ENCODE data around the gene CAMK1D. TPM values are rescaled to one million over a fixed set of nuclear protein-coding genes. Genes with fewer than 3 reads are reported as not detected.
"Not testable (repeated sequence)": the region's sequence is repeated elsewhere in the genome, so short reads cannot be mapped to it uniquely, and the experiment has no call there.

CAMK1D gene
- total RNA-seq, 1 donor from 2014 or later: 36.3 TPM

DNA sequence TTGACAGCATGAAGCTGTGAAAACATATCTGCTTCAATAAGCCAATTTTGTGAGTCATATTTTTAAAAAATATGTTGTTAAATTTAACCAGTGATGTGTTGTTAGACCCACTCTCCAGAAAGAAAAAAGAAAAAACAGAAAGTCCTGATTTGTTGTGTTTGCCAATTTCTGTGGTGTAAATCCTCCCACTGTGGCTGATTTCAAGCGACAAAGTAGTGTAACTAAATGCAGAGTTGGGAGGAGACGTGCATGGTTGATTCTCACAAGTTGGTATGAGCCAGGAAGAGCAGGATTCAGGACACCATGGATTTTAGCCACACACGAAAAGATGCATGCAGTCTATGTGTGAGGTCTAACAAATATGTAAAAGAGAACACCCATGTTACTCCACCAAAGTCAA is 513.1 kb downstream of the CAMK1D start:
- peaks cover 7% of the 10 kb centered on the region for H3K36me3 Mint-ChIP-seq (ENCODE audit: low read depth)
- H3K9me3 Mint-ChIP-seq (ENCODE audit: low read depth): peaks cover 19% of the 10 kb centered on the region
- no peak for DNase-seq (ENCODE audit: low spot score)

DNA sequence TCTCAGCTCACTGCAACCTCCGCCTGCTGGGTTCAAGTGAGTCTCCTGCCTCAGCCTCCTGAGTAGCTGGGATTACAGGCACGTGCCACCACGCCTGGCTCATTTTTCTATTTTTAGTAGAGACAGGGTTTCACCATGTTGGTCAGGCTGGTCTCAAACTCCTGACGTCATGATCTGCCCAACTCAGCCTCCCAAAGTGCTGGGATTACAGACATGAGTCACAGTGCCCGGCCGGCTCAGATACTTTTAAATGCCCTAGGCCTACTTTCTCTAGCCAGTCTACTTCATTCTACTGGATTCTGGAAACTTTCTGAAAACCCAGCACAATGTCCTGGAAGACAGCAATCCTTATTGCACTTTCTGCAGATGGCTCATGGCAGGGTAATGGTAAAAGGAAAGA is 516.2 kb downstream of the CAMK1D start:
- not testable (repeated sequence) for H3K27me3 Mint-ChIP-seq (ENCODE audit: low read depth); H3K4me1 Mint-ChIP-seq (ENCODE audit: low read depth); H3K4me3 Mint-ChIP-seq (ENCODE audit: unreplicated experiment); DNase-seq (ENCODE audit: low spot score); H3K27ac Mint-ChIP-seq (ENCODE audit: unreplicated experiment); H3K36me3 Mint-ChIP-seq (ENCODE audit: low read depth)
- peaks cover 11% of the 10 kb centered on the region for H3K9me3 Mint-ChIP-seq (ENCODE audit: low read depth)

More for the DNA sequence above, 513.1 kb downstream of the CAMK1D start:
- Mint-ChIP-seq H3K27me3 (ENCODE audit: low read depth) (peaks cover 16% of the 10 kb centered on the region), H3K27ac (ENCODE audit: unreplicated experiment) (no peak overlapping the region), H3K4me1 (ENCODE audit: low read depth) (no peaks in the 10 kb centered on the region), H3K4me3 (ENCODE audit: unreplicated experiment) (no peak overlapping the region)
- TF ChIP-seq, protein P1, sequence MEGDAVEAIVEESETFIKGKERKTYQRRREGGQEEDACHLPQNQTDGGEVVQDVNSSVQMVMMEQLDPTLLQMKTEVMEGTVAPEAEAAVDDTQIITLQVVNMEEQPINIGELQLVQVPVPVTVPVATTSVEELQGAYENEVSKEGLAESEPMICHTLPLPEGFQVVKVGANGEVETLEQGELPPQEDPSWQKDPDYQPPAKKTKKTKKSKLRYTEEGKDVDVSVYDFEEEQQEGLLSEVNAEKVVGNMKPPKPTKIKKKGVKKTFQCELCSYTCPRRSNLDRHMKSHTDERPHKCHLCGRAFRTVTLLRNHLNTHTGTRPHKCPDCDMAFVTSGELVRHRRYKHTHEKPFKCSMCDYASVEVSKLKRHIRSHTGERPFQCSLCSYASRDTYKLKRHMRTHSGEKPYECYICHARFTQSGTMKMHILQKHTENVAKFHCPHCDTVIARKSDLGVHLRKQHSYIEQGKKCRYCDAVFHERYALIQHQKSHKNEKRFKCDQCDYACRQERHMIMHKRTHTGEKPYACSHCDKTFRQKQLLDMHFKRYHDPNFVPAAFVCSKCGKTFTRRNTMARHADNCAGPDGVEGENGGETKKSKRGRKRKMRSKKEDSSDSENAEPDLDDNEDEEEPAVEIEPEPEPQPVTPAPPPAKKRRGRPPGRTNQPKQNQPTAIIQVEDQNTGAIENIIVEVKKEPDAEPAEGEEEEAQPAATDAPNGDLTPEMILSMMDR (IDR thresholded peaks at IDR 0.05): no peak

DNA sequence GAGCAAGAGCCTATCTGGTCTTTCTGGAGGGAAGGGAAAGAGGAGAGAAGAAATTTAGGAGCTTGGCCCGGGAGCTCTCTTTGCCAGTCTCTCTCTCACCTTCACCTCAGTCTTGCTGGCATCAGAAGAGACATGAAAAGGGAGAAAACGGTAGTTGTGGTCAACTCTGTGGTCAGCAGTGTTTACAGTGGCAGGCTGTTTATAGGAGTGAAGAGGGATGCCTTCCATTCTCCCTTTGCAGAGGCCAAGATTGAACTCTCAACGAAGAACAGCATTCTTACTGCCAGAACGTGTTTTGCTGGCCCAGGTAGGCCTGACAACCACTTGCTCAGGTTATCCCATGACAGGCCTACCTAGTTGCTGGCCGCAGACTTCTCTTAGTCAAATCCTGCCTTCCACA is 518.9 kb downstream of the CAMK1D start:
- peaks cover 8% of the 10 kb centered on the region for H3K27me3 Mint-ChIP-seq (ENCODE audit: low read depth)
- H3K4me1 Mint-ChIP-seq (ENCODE audit: low read depth): no peaks in the 10 kb centered on the region
- H3K27ac Mint-ChIP-seq (ENCODE audit: unreplicated experiment): no peak overlapping the region
- TF ChIP-seq, protein P1 (IDR thresholded peaks at IDR 0.05): no peak
- H3K4me3 Mint-ChIP-seq (ENCODE audit: unreplicated experiment): no peak overlapping the region
- DNase-seq (ENCODE audit: low spot score): no peak
- H3K9me3 Mint-ChIP-seq (ENCODE audit: low read depth): peaks cover 2% of the 10 kb centered on the region
- peaks cover 5% of the 10 kb centered on the region for H3K36me3 Mint-ChIP-seq (ENCODE audit: low read depth)

DNA sequence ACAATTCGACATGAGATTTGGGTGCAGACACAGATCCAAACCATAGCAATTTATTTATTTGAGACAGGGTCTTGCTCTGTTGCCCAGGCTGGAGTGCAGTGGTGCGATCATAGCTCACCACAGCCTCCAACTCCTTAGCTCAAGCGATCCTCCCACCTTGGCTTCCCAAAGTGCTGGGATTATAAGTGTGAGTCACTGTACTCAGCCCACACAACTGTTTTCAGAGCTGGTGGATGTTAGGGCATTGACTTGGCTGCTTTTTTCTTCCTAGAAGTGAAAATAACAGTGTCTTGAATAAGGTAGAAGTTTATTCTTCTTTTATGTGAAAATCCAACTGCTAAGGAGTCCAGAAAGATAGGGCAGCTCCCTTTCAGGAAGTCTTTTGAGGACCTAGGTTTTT is 520.1 kb downstream of the CAMK1D start:
- Mint-ChIP-seq H3K4me1 (ENCODE audit: low read depth) (no peaks in the 10 kb centered on the region), H3K27me3 (ENCODE audit: low read depth) (peaks cover 8% of the 10 kb centered on the region), H3K27ac (ENCODE audit: unreplicated experiment) (no peak overlapping the region), H3K36me3 (ENCODE audit: low read depth) (peaks cover 5% of the 10 kb centered on the region), H3K4me3 (ENCODE audit: unreplicated experiment) (no peak overlapping the region), H3K9me3 (ENCODE audit: low read depth) (peaks cover 2% of the 10 kb centered on the region)
- TF ChIP-seq, protein P1 (IDR thresholded peaks at IDR 0.05): no peak
- no peak for DNase-seq (ENCODE audit: low spot score)

DNA sequence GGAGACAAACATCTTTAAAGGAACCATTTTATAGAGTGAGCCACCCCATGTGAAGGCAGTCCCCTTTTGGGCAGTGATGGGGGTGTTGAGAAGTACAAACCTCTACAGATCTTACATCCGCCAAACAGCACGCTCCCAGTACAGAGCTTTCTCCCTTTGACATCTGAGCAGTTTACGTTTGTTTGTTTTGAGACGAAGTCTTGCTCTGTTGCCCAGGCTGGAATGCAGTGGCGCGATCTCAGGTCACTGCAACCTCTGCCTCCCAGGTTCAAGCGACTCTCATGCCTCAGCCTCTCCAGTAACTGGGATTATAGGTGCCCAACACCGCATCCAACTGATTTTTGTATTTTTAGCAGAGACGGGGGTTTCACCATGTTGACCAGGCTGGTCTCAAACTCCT is 523.2 kb downstream of the CAMK1D start:
- no peaks in the 10 kb centered on the region for H3K9me3 Mint-ChIP-seq (ENCODE audit: low read depth)
- no peak overlapping the region for H3K27ac Mint-ChIP-seq (ENCODE audit: unreplicated experiment)
- DNase-seq (ENCODE audit: low spot score): no peak
- peaks cover 5% of the 10 kb centered on the region for H3K36me3 Mint-ChIP-seq (ENCODE audit: low read depth)
- TF ChIP-seq, protein P1 (IDR thresholded peaks at IDR 0.05): no peak
- H3K27me3 Mint-ChIP-seq (ENCODE audit: low read depth): peaks cover 8% of the 10 kb centered on the region
- no peak overlapping the region for H3K4me3 Mint-ChIP-seq (ENCODE audit: unreplicated experiment)
- peaks cover 7% of the 10 kb centered on the region for H3K4me1 Mint-ChIP-seq (ENCODE audit: low read depth)

DNA sequence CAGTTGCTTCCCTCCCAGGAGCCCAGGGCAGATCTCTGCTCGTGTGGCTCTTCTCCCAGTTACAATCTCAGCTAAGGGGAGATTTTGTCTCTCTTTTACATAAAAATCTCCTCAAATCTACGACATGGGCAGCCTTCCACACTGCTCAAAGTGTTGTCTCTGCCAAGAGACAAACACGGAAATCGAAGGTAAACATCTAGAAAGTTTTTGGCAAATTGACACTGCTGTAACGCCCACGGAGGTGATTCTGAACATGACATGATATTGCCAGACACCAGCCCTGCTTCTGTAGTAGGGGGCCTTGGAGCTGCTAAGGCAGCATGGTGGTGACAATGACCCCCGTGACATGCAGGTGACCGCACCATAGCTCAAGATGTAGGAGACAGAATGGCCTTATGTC is 523.8 kb downstream of the CAMK1D start:
- Mint-ChIP-seq H3K4me1 (ENCODE audit: low read depth) (peaks cover 7% of the 10 kb centered on the region), H3K27me3 (ENCODE audit: low read depth) (peaks cover 8% of the 10 kb centered on the region), H3K4me3 (ENCODE audit: unreplicated experiment) (no peak overlapping the region), H3K27ac (ENCODE audit: unreplicated experiment) (no peak overlapping the region), H3K36me3 (ENCODE audit: low read depth) (peaks cover 7% of the 10 kb centered on the region), H3K9me3 (ENCODE audit: low read depth) (peaks cover 2% of the 10 kb centered on the region)
- no peak for DNase-seq (ENCODE audit: low spot score)
- TF ChIP-seq, protein P1 (IDR thresholded peaks at IDR 0.05): no peak
